OCI-M2 (cell line): ENCODE results near the gene ARL2BP.
A peak's percentile ranks its signal among the peaks of the same experiment; 100 is the strongest.

Source experiments
- DNase-seq: peaks from one replicate; lab custom pipeline; 2025; ENCODE audit not compliant: unreplicated experiment; lab: John Stamatoyannopoulos, UW

The ARL2BP gene

GRCh38 chr16:57281791-57282190, 36.7 kb downstream of the ARL2BP start:
- DNase-seq = no peak

GRCh38 chr16:57282510-57283213, 37.6 kb downstream of the ARL2BP start:
- no peak for DNase-seq

- no peak for DNase-seq
Measured at GRCh38 chr16:57283214-57283958, 38.3 kb downstream of the ARL2BP start.

GRCh38 chr16:57283959-57284208, 38.8 kb downstream of the ARL2BP start:
- no peak for DNase-seq

GRCh38 chr16:57284209-57284951, 39.3 kb downstream of the ARL2BP start, which contains the start of gene PLLP:
PLLP (minus strand) TSS chr16:57284672; CDS start chr16:57284540, 132 bp downstream.
- DNase-seq = no peak

GRCh38 chr16:57284952-57285363, 39.9 kb downstream of the ARL2BP start:
- DNase-seq = no peak

GRCh38 chr16:57285379-57285778, 40.3 kb downstream of the ARL2BP start:
- DNase-seq = no peak

GRCh38 chr16:57289391-57290257, 44.6 kb downstream of the ARL2BP start:
- DNase-seq = no peak

GRCh38 chr16:57297856-57298255, 52.8 kb downstream of the ARL2BP start:
- no peak for DNase-seq

GRCh38 chr16:57299009-57299718, 54.1 kb downstream of the ARL2BP start:
- DNase-seq = peak; percentile 57

GRCh38 chr16:57299719-57300386, 54.8 kb downstream of the ARL2BP start:
- DNase-seq = peak; percentile 85

GRCh38 chr16:57300387-57301125, 55.5 kb downstream of the ARL2BP start:
- peak; percentile 96 for DNase-seq

GRCh38 chr16:57301126-57301817, 56.2 kb downstream of the ARL2BP start:
- DNase-seq = no peak
